ENCODE results near the gene CD36.
A peak's percentile ranks its signal among the peaks of the same experiment; 100 is the strongest.

The CD36 gene

DNA sequence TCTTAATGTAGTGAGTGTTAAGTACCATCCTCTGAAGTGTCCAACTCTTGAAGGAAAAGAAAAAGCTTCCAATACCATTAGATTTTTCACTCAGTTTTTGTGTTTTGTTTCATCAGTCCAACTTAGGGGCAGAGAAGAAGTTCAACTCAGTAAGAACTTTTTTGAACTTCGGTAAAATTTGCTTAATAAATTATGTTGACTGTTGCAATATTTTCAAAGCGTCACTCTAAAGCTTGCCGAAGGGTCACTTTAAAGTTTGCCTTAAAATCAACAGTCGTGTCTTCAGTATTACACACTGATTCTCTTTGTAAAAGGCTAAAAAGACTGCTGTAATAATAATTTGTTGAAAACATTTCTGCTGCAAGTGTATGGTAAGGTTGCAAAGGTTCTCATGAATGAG is 17.6 kb downstream of the CD36 start:
- CTCF ChIA-PET = interaction anchor here (1.0 to 1.1 kb wide), 2 partner anchors 9 to 221 kb away, joined by 3 read pairs; no protein-coding TSS in a partner anchor
- no peaks in the 10 kb centered on the region for H3K36me3 ChIP-seq (ENCODE audit: control insufficient read depth in 4 of 4, insufficient read depth in 4 of 4, low read length in 3 of 4)
- DNase-seq = no peak
- H3K4me3 ChIP-seq (ENCODE audit: control insufficient read depth in 1 of 7, extremely low read depth in 1 of 7, insufficient read depth in 4 of 7, low read depth in 2 of 7, low read length in 6 of 7) = no peak overlapping the region
- H3K4me1 ChIP-seq (ENCODE audit: control extremely low read depth in 1 of 4, control insufficient read depth in 4 of 4, insufficient read depth in 4 of 4, low read length in 3 of 4) = peaks cover 0 to 5% (median under 1%) of the 10 kb centered on the region in 4 experiments
- no peaks in the 10 kb centered on the region for H3K27me3 ChIP-seq (replicated peaks in 2 of 5; ENCODE audit: control insufficient read depth in 4 of 5, insufficient read depth in 5 of 5, low read length in 4 of 5)
- WGBS (ENCODE audit: insufficient coverage) = 73% methylated on average over 2 of the region's 4 CpGs
- no peak overlapping the region for H3K27ac ChIP-seq (ENCODE audit: insufficient read depth in 1 of 2, low read depth in 1 of 2, low read length in 2 of 2, poor library complexity in 1 of 2, severe bottlenecking in 2 of 2)
- POLR2A ChIA-PET = no interaction called here
- H3K9me3 ChIP-seq (ENCODE audit: control extremely low read depth in 1 of 5, control insufficient read depth in 4 of 5, insufficient read depth in 2 of 5, low read depth in 1 of 5, low read length in 4 of 5) = no peaks in the 10 kb centered on the region

DNA sequence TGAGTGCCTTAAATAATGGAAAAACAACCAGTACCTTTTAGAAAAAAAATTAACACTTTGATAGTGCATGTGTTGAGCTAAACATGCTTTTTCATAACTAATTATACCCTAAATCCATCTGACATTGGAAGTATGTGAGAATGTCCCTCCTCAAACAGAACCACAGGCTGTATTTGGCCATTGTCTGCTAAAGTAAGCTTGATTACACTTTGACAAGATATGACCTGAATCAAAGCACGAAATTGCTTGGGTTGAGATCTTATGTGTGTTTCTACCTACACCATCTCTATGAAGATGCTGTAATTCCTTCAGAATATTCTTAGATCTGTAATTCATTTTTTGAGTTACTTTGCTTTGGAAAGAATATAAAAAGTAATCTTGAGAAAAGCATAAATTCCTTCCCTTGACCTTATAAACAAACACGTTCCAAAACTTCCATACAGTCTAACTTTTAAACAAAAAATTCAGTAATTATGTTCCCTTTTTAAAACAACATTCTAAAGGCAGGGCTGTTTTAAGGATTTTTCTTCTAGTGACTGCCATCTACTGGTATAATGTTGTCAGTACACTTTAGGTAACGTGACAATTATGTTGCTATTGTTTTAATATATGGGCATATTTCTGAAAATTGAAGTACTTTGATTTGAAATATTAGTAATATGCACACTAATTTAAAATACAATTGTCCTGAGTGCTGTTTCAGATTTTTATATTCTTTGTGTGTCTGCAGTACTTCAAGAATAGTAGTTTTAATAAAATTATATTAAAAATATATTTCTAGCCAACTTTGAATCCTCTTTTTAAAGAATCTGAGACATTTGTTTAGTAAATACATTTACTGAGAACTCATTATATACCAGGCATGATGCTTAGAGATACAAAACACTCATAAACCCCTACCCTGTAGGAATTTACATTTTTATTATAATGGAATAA is 20.9 kb downstream of the CD36 start:
- no peak overlapping the region for H3K27ac ChIP-seq (ENCODE audit: insufficient read depth in 1 of 2, low read depth in 1 of 2, low read length in 2 of 2, poor library complexity in 1 of 2, severe bottlenecking in 2 of 2)

DNA sequence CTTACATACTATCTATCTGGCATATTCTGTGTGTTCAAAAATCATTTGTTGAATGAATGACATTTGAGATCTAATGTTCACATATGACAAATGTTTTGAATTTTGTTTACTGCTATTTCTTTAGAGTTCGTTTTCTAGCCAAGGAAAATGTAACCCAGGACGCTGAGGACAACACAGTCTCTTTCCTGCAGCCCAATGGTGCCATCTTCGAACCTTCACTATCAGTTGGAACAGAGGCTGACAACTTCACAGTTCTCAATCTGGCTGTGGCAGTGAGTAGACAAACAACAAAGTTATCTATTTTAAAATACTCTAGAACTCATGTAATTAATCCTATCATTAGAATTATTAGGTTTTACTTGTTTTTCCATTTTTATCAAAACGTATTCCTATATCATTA is 22.5 kb downstream of the CD36 start:
- no peak overlapping the region for H3K4me3 ChIP-seq (ENCODE audit: control insufficient read depth in 1 of 7, extremely low read depth in 1 of 7, insufficient read depth in 4 of 7, low read depth in 2 of 7, low read length in 6 of 7)
- no peaks in the 10 kb centered on the region for H3K27me3 ChIP-seq (replicated peaks in 2 of 5; ENCODE audit: control insufficient read depth in 4 of 5, insufficient read depth in 5 of 5, low read length in 4 of 5)
- DNase-seq = no peak
- no peak overlapping the region for H3K27ac ChIP-seq (ENCODE audit: insufficient read depth in 1 of 2, low read depth in 1 of 2, low read length in 2 of 2, poor library complexity in 1 of 2, severe bottlenecking in 2 of 2)
- H3K9me3 ChIP-seq (ENCODE audit: control extremely low read depth in 1 of 5, control insufficient read depth in 4 of 5, insufficient read depth in 2 of 5, low read depth in 1 of 5, low read length in 4 of 5) = no peaks in the 10 kb centered on the region
- ChIA-PET POLR2A (no interaction called here), CTCF (interaction anchor here (4.3 kb wide), 1 partner anchor 13 kb away, joined by 15 read pairs; no protein-coding TSS in a partner anchor)
- H3K36me3 ChIP-seq (ENCODE audit: control insufficient read depth in 4 of 4, insufficient read depth in 4 of 4, low read length in 3 of 4) = no peaks in the 10 kb centered on the region
- 92% methylated on average over 3 of the region's 4 CpGs for WGBS (ENCODE audit: insufficient coverage)
- H3K4me1 ChIP-seq (ENCODE audit: control extremely low read depth in 1 of 4, control insufficient read depth in 4 of 4, insufficient read depth in 4 of 4, low read length in 3 of 4) = peaks cover 0 to 5% (median under 1%) of the 10 kb centered on the region in 4 experiments

More for the DNA sequence above, 20.9 kb downstream of the CD36 start:
- no peaks in the 10 kb centered on the region for H3K36me3 ChIP-seq (ENCODE audit: control insufficient read depth in 4 of 4, insufficient read depth in 4 of 4, low read length in 3 of 4)
- no peaks in the 10 kb centered on the region for H3K9me3 ChIP-seq (ENCODE audit: control extremely low read depth in 1 of 5, control insufficient read depth in 4 of 5, insufficient read depth in 2 of 5, low read depth in 1 of 5, low read length in 4 of 5)
- peaks cover 0 to 5% (median under 1%) of the 10 kb centered on the region in 4 experiments for H3K4me1 ChIP-seq (ENCODE audit: control extremely low read depth in 1 of 4, control insufficient read depth in 4 of 4, insufficient read depth in 4 of 4, low read length in 3 of 4)
- WGBS (ENCODE audit: insufficient coverage) = 50% methylated on average over 1 of the region's 3 CpGs
- no peak overlapping the region for H3K4me3 ChIP-seq (ENCODE audit: control insufficient read depth in 1 of 7, extremely low read depth in 1 of 7, insufficient read depth in 4 of 7, low read depth in 2 of 7, low read length in 6 of 7)
- peak; percentile 28 to 66 (median 66) for DNase-seq
- CTCF ChIA-PET = interaction anchor here (0.7 to 1.7 kb wide), 14 partner anchors 15 to 797 kb away, joined by 3 to 25 read pairs (median 4); no protein-coding TSS in a partner anchor
- H3K27me3 ChIP-seq (replicated peaks in 2 of 5; ENCODE audit: control insufficient read depth in 4 of 5, insufficient read depth in 5 of 5, low read length in 4 of 5) = no peaks in the 10 kb centered on the region
- POLR2A ChIA-PET = no interaction called here

DNA sequence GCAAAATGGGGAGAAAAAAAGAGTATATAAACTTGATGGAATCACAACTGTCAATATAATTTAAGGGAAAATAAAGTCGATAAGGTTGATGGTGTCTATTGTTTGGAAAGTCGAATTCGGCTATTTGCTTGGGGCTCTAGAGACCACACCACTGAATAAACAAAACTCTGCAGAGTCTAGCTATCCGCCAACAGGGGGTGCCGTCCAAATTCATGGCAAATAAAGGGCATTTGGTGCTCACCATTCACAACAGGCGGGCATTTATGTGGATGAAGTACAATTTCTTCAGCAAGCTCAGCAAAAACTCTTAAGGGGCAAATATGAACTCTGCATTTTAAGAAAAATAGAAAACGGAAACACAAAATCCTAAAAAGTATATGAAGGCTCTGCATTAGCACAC is 23.3 kb downstream of the CD36 start:
- Histone ChIP-seq H3K4me1 (ENCODE audit: control extremely low read depth in 1 of 4, control insufficient read depth in 4 of 4, insufficient read depth in 4 of 4, low read length in 3 of 4) (peaks cover 0 to 5% (median under 1%) of the 10 kb centered on the region in 4 experiments), H3K36me3 (ENCODE audit: control insufficient read depth in 4 of 4, insufficient read depth in 4 of 4, low read length in 3 of 4) (no peaks in the 10 kb centered on the region), H3K27ac (ENCODE audit: insufficient read depth in 1 of 2, low read depth in 1 of 2, low read length in 2 of 2, poor library complexity in 1 of 2, severe bottlenecking in 2 of 2) (no peak overlapping the region), H3K4me3 (ENCODE audit: control insufficient read depth in 1 of 7, extremely low read depth in 1 of 7, insufficient read depth in 4 of 7, low read depth in 2 of 7, low read length in 6 of 7) (no peak overlapping the region), H3K27me3 (replicated peaks in 2 of 5; ENCODE audit: control insufficient read depth in 4 of 5, insufficient read depth in 5 of 5, low read length in 4 of 5) (no peaks in the 10 kb centered on the region), H3K9me3 (ENCODE audit: control extremely low read depth in 1 of 5, control insufficient read depth in 4 of 5, insufficient read depth in 2 of 5, low read depth in 1 of 5, low read length in 4 of 5) (no peaks in the 10 kb centered on the region)
- CTCF ChIA-PET = interaction anchor here (0.8 to 4.3 kb wide), 5 partner anchors 12 to 795 kb away, joined by 3 to 15 read pairs (median 5); no protein-coding TSS in a partner anchor
- POLR2A ChIA-PET = no interaction called here
- WGBS (ENCODE audit: insufficient coverage) = 100% methylated on average over 4 of the region's 7 CpGs
- peak in 2 of 3 donors; percentile 20 to 30 for DNase-seq

DNA sequence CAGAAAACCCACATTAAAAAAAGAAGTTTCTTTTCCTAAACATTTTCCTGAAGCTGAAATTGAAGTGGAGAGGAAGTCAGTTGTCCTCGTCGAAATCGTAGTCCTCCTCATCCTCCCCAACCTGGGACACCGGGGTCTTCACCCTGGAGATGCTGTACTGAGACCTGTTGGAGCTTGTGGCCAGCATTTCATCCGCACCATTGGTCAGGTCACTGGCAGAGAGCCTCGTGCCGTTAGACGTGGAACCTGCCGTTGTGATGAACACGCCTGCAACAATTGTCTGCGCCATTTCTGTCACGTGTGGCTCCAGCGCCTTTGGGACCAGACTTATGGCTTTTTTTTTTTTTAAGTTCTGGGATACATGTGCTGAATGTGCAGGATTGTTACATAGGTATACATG is 23.8 kb downstream of the CD36 start:
- DNase-seq = no peak
- no peaks in the 10 kb centered on the region for H3K36me3 ChIP-seq (ENCODE audit: control insufficient read depth in 4 of 4, insufficient read depth in 4 of 4, low read length in 3 of 4)
- H3K9me3 ChIP-seq (ENCODE audit: control extremely low read depth in 1 of 5, control insufficient read depth in 4 of 5, insufficient read depth in 2 of 5, low read depth in 1 of 5, low read length in 4 of 5) = no peaks in the 10 kb centered on the region
- 98% methylated on average over 8 of the region's 13 CpGs for WGBS (ENCODE audit: insufficient coverage)
- ChIA-PET POLR2A (no interaction called here), CTCF (interaction anchor here (0.8 to 4.3 kb wide), 10 partner anchors 9 to 795 kb away, joined by 3 to 15 read pairs (median 5); no protein-coding TSS in a partner anchor)
- peaks cover 0 to 5% (median under 1%) of the 10 kb centered on the region in 4 experiments for H3K4me1 ChIP-seq (ENCODE audit: control extremely low read depth in 1 of 4, control insufficient read depth in 4 of 4, insufficient read depth in 4 of 4, low read length in 3 of 4)
- no peak overlapping the region for H3K4me3 ChIP-seq (ENCODE audit: control insufficient read depth in 1 of 7, extremely low read depth in 1 of 7, insufficient read depth in 4 of 7, low read depth in 2 of 7, low read length in 6 of 7)
- no peak overlapping the region for H3K27ac ChIP-seq (ENCODE audit: insufficient read depth in 1 of 2, low read depth in 1 of 2, low read length in 2 of 2, poor library complexity in 1 of 2, severe bottlenecking in 2 of 2)
- no peaks in the 10 kb centered on the region for H3K27me3 ChIP-seq (replicated peaks in 2 of 5; ENCODE audit: control insufficient read depth in 4 of 5, insufficient read depth in 5 of 5, low read length in 4 of 5)

DNA sequence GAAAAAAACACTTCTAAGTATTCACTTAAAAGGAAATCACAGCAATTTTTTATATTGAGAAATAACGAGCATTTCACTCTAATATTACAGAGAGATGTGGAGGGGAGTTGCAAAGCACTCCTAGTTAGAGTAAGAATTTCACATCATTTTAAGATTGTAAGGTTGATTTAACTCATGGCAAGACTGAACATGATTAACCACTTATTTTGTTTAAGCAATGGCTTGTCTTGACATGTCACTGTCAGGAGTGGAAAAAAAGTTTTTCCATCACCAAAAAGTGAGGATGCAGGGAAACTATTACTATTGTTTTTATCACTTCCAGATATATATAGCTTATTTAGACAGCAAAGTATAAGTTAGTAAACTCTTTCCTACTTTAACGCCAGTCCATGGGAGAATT is 27.1 kb downstream of the CD36 start:
- Histone ChIP-seq H3K27ac (ENCODE audit: insufficient read depth in 1 of 2, low read depth in 1 of 2, low read length in 2 of 2, poor library complexity in 1 of 2, severe bottlenecking in 2 of 2) (no peak overlapping the region), H3K36me3 (ENCODE audit: control insufficient read depth in 4 of 4, insufficient read depth in 4 of 4, low read length in 3 of 4) (no peaks in the 10 kb centered on the region), H3K9me3 (ENCODE audit: control extremely low read depth in 1 of 5, control insufficient read depth in 4 of 5, insufficient read depth in 2 of 5, low read depth in 1 of 5, low read length in 4 of 5) (no peaks in the 10 kb centered on the region), H3K4me1 (ENCODE audit: control extremely low read depth in 1 of 4, control insufficient read depth in 4 of 4, insufficient read depth in 4 of 4, low read length in 3 of 4) (no peaks in the 10 kb centered on the region), H3K27me3 (replicated peaks in 2 of 5; ENCODE audit: control insufficient read depth in 4 of 5, insufficient read depth in 5 of 5, low read length in 4 of 5) (peaks cover 0 to 4% (median 0%) of the 10 kb centered on the region in 5 experiments), H3K4me3 (ENCODE audit: control insufficient read depth in 1 of 7, extremely low read depth in 1 of 7, insufficient read depth in 4 of 7, low read depth in 2 of 7, low read length in 6 of 7) (no peak overlapping the region)
- no CpG with 5 or more reads among the region's 2 CpGs for WGBS (ENCODE audit: insufficient coverage)
- no peak for DNase-seq
- POLR2A ChIA-PET = no interaction called here
- CTCF ChIA-PET = interaction anchor here (0.7 to 2.2 kb wide), 5 partner anchors 10 to 237 kb away, joined by 3 to 8 read pairs (median 4); no protein-coding TSS in a partner anchor

DNA sequence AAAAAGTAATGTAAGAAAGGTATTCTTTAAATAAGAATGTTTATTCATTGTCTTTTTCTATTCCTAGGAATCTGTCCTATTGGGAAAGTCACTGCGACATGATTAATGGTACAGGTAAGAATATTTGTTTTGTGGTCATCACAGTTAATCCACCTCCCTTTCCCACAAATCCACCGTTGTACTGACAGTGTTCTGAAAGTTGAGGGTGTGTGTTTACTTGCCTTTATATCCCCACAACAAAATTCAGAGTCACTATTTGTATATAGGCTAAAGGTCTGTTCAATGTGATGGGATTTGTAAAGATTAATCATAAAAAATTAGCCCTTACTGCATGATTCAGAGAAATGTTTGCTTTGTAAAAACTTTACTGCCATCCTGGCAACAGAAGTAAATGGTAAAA is 27.9 kb downstream of the CD36 start:
- H3K36me3 ChIP-seq (ENCODE audit: control insufficient read depth in 4 of 4, insufficient read depth in 4 of 4, low read length in 3 of 4) = no peaks in the 10 kb centered on the region
- H3K27ac ChIP-seq (ENCODE audit: insufficient read depth in 1 of 2, low read depth in 1 of 2, low read length in 2 of 2, poor library complexity in 1 of 2, severe bottlenecking in 2 of 2) = no peak overlapping the region
- POLR2A ChIA-PET = no interaction called here

More for the DNA sequence above, 27.9 kb downstream of the CD36 start:
- no peak for DNase-seq
- Histone ChIP-seq H3K4me3 (ENCODE audit: control insufficient read depth in 1 of 7, extremely low read depth in 1 of 7, insufficient read depth in 4 of 7, low read depth in 2 of 7, low read length in 6 of 7) (no peak overlapping the region), H3K4me1 (ENCODE audit: control extremely low read depth in 1 of 4, control insufficient read depth in 4 of 4, insufficient read depth in 4 of 4, low read length in 3 of 4) (no peaks in the 10 kb centered on the region), H3K9me3 (ENCODE audit: control extremely low read depth in 1 of 5, control insufficient read depth in 4 of 5, insufficient read depth in 2 of 5, low read depth in 1 of 5, low read length in 4 of 5) (no peaks in the 10 kb centered on the region), H3K27me3 (replicated peaks in 2 of 5; ENCODE audit: control insufficient read depth in 4 of 5, insufficient read depth in 5 of 5, low read length in 4 of 5) (peaks cover 0 to 4% (median 0%) of the 10 kb centered on the region in 5 experiments)
- CTCF ChIA-PET = interaction anchor here (1.5 to 2.2 kb wide), 2 partner anchors 9 to 238 kb away, joined by 4 to 8 read pairs; no protein-coding TSS in a partner anchor
- no CpG with 5 or more reads among the region's 2 CpGs for WGBS (ENCODE audit: insufficient coverage)
